Measurements from ENCODE around the gene HOXC9. TPM values are rescaled to one million over a fixed set of nuclear protein-coding genes. Genes with fewer than 3 reads are reported as not detected.

The HOXC9 gene
- total RNA-seq, 1 donor from 2014 or later: not detected

GRCh38 chr12:53998900-53999236 is 1.1 kb upstream of the HOXC9 start:
- FAIRE-seq: no peak
- DNase-seq (ENCODE audit: low spot score in 2 of 2): no peak

GRCh38 chr12:53999559-54000115 is 324 bp upstream of the HOXC9 start:
- no peak for FAIRE-seq
- DNase-seq (ENCODE audit: low spot score in 2 of 2): no peak

DNA sequence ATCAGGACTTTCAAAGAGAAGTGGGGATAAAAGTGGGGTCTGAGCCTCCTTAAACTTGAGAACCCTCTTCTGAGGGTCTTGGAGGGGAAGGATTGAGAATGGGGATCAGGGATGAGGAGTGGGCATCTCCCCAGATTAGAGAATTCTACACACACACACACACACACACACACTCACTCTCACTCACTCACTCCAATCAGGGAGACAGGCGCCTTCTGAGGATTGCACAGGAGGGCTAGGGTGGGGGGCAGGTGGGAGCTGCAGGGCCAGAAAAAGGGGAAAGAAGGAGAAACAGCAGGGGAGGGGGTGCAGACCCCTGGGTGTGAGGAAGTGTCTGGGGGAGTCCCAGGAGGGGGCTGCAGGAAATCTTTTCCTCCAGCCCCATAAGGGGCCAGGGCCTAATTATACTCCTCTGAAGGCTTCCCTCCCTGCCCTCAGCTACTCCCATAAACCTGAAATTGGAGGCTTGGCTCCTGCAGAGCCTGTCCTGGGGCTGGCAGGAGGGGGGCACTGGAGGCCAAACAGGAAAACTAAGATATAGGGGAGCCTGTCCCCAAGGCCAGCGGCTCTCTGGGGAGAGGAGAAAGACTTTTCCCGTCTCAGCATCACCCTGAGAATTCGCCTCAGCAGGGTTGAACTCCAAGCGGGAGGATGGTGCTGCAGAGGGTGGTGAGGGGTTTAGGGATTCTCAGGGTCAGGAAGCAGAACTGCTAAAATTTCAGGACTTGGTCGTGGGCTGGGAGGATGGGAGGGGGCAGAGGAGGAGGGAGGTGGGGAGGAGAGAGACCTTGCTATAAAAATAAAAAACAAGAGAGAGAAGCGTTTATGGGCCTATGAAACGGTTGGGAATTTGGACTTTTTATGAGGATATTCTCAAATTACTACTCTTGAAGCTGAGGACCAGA is 1.6 kb downstream of the HOXC9 start:
- no peak for FAIRE-seq
- no peak for DNase-seq (ENCODE audit: low spot score in 2 of 2)

GRCh38 chr12:54002278-54002914 is 2.4 kb downstream of the HOXC9 start:
- DNase-seq (ENCODE audit: low spot score in 2 of 2) (no peak), FAIRE-seq (no peak)

DNA sequence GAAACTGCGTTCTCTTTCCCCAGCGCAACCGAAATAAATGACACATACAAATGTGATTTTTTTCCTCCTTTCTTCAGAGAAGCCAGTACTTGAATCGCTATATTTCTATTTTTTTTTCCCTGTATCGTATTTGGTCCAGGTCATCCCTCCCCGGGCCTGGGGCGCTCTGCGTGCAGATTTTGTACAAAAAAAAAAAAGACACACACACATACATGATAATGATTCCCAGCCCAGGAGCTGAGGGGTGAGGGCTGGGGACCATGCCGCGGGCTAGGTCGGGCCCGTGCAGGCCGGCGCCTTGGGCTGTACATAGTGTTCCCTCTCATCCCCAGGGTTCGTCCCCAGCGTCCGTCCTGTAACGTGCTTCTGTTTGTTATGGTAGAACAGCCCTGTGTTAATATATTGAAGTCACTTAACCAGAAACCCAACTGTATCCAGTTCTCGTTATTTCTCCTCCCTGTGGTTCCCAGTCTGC is 3.0 kb downstream of the HOXC9 start:
- no peak for FAIRE-seq
- DNase-seq (ENCODE audit: low spot score in 2 of 2): no peak

DNA sequence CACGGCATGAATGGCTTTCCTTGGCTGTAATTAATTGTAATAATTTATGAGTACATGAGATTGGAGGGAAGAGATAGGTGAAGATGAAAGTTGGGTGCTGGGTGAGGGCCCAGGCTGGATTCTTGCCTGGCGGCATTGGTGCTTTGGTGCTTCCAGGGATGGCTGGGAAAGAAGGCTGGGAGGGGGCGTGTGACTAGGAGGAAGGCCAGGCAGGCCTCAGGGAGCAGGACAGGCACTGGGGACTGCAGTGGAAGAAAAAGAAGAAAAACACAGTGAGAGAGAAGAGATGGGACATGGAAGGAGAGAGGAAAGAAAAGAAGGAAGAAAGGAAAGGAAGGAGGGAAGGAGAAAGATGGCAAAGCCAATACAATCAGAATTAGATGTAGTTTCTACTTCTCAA is 3.7 kb downstream of the HOXC9 start:
- DNase-seq (ENCODE audit: low spot score in 2 of 2) (no peak), FAIRE-seq (no peak)

DNA sequence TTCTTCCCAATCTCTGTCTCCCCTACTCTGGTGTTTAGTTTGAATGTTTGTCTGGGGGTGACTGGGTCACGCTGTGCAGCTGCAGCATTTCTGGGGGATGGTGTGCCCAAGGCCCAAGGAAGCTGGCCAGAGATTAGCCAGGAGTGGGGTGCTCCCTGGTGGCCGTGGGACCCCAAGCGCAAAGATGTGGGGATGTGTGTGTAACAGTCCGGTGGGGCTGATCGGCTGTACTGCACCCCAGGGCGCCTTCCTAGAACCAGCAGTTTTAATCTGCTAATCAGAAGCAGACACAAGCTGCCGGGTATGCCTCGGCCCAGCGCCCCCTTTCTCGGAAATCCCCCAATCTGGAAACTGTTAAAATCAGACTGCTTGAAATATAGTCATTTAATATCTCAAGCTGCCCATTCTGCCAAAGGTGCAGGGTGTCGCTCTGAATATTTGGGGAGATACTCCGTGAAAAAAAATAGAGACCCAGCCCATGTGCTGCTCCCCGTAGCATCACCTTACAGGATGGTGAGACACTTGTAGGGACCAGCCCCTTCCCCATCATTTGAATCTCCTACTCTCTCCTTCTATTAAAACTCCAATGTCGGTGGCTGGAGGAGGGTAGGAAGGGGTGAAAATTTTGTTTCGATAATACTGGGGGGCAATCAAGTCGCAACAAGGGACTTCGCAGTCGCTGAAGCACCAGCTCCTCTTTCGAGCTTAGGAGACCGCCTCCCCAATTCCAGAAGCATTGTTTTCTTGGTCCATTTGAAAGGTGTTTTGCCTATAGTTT is 4.3 kb downstream of the HOXC9 start:
- FAIRE-seq: no peak
- no peak for DNase-seq (ENCODE audit: low spot score in 2 of 2)

- no peak for DNase-seq (ENCODE audit: low spot score in 2 of 2)
Observed at GRCh38 chr12:54004841-54005530, 5.0 kb downstream of the HOXC9 start.

DNA sequence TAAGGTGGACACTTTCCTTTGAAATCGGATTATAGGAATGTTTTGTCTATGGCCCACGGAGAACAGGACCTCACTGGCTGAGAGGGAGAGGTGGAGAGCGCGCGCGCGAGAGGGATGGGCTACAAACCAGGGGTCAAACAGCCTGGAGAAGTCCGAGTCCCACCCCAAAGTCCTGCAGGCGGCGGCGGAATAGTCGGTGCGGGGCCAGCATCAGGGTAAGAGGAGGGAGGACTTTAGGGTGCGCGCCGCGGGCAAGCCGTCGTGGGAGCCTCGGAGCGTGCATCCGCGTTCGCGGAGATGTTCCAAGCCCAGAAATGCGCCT is 5.5 kb downstream of the HOXC9 start:
- DNase-seq (ENCODE audit: low spot score in 2 of 2) (no peak), FAIRE-seq (no peak)

More at GRCh38 chr12:54004841-54005530, 5.0 kb downstream of the HOXC9 start:
- no peak for FAIRE-seq

DNA sequence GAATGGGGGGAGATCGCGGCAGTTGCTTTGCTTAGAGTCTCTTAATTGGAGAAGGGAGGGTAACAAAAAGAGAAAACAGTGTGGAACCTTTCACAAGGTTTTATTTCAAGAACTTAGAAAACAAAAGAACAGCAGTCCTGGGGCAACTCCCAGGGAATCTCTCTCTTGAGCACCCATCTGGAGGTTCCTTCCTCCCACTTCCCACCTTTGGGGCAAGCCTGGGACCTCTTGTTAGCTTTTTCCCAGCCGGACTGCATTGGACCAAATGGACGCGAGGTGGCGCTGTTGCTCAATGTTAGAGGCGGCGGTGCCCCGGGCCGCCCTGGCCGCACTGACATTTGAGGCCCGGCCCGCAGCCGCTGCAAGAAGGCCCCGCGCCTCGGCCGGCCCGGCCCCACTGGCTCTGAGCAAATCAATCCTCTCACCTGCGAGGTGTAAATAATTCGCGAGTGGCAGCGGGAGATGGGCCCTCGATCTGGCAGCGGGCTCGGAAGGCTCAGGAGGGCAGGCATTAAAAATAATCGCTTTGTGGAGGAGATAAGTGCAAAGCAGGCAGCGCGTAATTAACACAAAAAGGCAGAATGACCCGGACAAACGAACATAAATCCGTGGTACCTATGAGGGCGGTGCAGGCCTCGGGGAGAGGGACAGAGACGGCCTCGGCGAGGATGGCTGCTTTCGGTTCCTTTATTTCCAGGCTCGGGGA is 6.0 kb downstream of the HOXC9 start:
- FAIRE-seq (no peak), DNase-seq (ENCODE audit: low spot score in 2 of 2) (peak; percentile 90 to 91)

- FAIRE-seq (no peak), DNase-seq (ENCODE audit: low spot score in 2 of 2) (no peak)
Observed at GRCh38 chr12:54006559-54007220, 6.7 kb downstream of the HOXC9 start.

DNA sequence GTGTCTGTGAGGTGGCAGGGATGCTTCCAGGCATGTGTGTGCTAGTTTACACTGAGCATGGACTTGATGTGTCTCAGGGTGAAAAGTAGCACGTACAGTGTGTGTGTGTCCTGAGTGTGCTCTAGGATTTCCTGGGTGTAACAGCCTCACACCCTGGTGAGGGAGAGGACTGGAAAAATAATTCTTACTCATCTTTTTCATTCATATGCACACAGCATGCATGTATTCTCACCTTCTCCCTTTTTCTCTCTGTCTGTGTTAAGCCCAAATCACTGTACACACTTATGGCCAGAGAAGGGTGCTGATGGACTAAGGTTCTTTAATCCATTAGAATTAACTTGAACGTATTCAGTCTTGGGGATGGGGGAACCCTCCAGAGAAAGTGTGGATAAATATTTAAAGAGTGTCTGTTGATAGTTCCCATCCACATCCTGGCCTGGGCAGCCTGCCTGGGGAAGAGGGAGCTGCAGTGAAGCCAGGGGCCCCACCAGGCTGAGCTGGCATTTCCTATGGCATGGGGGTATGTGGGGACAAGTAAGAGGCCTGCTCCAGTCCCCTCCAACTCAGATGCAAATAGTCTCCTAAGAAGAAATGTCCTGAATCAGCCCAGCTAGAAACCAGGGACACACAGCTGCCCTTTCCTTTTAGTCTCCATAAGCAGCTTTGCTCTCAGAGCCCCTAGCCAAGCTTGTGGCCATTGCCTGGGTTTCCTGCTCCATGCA is 7.7 kb downstream of the HOXC9 start:
- DNase-seq (ENCODE audit: low spot score in 2 of 2): no peak
- FAIRE-seq: no peak

GRCh38 chr12:54008260-54008552 is 8.2 kb downstream of the HOXC9 start:
- no peak for DNase-seq (ENCODE audit: low spot score in 2 of 2)
- FAIRE-seq: no peak

DNA sequence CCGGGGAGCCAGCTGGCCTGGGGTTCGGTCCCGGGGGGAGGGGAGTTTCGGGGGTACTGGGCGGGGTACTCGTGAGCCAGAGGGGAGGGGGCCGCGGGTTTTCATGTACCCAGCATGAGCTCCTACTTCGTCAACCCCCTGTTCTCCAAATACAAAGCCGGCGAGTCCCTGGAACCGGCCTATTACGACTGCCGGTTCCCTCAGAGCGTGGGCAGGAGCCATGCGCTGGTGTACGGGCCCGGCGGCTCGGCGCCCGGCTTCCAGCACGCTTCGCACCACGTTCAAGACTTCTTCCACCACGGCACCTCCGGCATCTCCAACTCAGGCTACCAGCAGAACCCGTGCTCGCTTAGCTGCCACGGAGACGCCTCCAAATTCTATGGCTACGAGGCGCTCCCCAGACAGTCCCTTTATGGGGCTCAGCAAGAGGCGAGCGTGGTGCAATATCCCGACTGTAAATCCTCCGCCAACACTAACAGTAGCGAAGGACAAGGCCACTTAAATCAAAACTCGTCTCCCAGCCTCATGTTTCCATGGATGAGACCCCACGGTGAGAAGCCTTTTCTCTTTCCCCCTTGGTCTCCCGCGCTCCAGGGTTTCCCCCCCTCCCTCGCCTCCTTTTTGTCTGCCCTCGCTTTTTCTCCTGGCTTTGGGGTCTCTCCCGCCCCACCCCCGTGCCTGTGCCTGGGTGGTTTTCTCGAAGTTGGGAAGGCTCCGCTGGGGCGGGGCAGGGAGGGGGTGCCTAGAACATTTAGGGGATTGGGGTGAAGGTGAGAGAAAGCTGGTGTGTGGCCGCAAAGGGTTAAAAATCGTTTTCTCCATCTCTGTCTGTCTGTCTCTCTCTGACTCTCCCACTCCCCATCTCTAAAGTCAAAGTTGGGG is 9.5 kb downstream of the HOXC9 start:
- FAIRE-seq (no peak), DNase-seq (ENCODE audit: low spot score in 2 of 2) (no peak)

GRCh38 chr12:54010053-54010971 is 10.4 kb downstream of the HOXC9 start:
- FAIRE-seq (no peak), DNase-seq (ENCODE audit: low spot score in 2 of 2) (no peak)

DNA sequence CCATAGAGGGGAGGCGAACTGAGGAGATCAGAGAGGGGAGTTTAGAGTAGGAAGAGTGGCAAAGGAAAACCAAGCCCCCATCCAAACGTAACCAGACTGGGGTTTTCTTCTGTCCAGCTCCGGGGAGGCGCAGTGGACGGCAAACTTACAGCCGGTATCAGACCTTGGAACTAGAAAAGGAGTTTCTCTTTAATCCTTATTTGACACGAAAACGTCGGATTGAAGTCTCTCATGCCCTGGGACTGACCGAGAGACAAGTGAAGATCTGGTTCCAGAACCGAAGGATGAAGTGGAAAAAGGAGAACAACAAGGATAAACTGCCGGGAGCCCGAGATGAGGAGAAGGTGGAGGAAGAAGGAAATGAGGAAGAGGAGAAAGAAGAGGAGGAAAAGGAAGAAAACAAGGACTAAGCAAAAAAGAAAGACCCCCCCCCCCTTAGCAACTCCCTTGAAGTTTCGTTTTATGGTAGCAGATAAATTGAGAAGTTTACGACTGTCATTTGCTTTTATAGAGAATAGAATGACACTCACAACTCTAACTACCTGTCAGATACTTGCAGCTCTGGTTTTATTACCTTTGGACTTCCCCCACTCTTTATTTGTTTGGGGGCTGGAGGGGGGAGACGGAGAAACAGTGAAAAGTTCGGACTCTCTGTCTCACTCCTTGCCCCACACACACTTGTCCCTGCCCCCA is 11.2 kb downstream of the HOXC9 start:
- FAIRE-seq: no peak
- DNase-seq (ENCODE audit: low spot score in 2 of 2): no peak

Measured in frontal cortex (tissue), 4 donors.